ENCODE measurements around the gene HK1.
"Not testable (repeated sequence)": the region's sequence is repeated elsewhere in the genome, so short reads cannot be mapped to it uniquely, and the experiment has no call there.

HK1 gene

GRCh38 chr10:69250041-69250440 lies 28.3 kb upstream of the HK1 start:
- no peak for TF ChIP-seq CTCF (IDR thresholded peaks at IDR 0.05; ENCODE audit: extremely low read depth, insufficient read depth, missing control alignments)
- in situ Hi-C loops (cut with MboI; ENCODE audit: low pct_unique_long_range_greater_than_20kb, low sequenced_read_pairs, unreplicated experiment) = no loop called here
- DNase-seq (ENCODE audit: low spot score) = no peak

- in situ Hi-C loops (cut with MboI; ENCODE audit: low pct_unique_long_range_greater_than_20kb, low sequenced_read_pairs, unreplicated experiment) = not testable (repeated sequence)
These were observed 26.9 kb upstream of the HK1 start for GRCh38 chr10:69251417-69251816.

GRCh38 chr10:69253171-69253570 lies 25.1 kb upstream of the HK1 start:
- in situ Hi-C loops (cut with MboI; ENCODE audit: low pct_unique_long_range_greater_than_20kb, low sequenced_read_pairs, unreplicated experiment) = no loop called here
- DNase-seq (ENCODE audit: low spot score) = no peak
- no peak for TF ChIP-seq CTCF (IDR thresholded peaks at IDR 0.05; ENCODE audit: extremely low read depth, insufficient read depth, missing control alignments)

More at GRCh38 chr10:69251417-69251816, 26.9 kb upstream of the HK1 start:
- DNase-seq (ENCODE audit: low spot score) = not testable (repeated sequence)

GRCh38 chr10:69254877-69255276 lies 23.4 kb upstream of the HK1 start:
- DNase-seq (ENCODE audit: low spot score) = no peak

GRCh38 chr10:69259547-69260243 lies 18.6 kb upstream of the HK1 start:
- in situ Hi-C loops (cut with MboI; ENCODE audit: low pct_unique_long_range_greater_than_20kb, low sequenced_read_pairs, unreplicated experiment) = no loop called here
- DNase-seq (ENCODE audit: low spot score) = no peak
- TF ChIP-seq CTCF (IDR thresholded peaks at IDR 0.05; ENCODE audit: extremely low read depth, insufficient read depth, missing control alignments) = no peak

More at GRCh38 chr10:69254877-69255276, 23.4 kb upstream of the HK1 start:
- in situ Hi-C loops (cut with MboI; ENCODE audit: low pct_unique_long_range_greater_than_20kb, low sequenced_read_pairs, unreplicated experiment) = no loop called here
- no peak for TF ChIP-seq CTCF (IDR thresholded peaks at IDR 0.05; ENCODE audit: extremely low read depth, insufficient read depth, missing control alignments)

GRCh38 chr10:69261184-69261583 lies 17.1 kb upstream of the HK1 start:
- no peak for TF ChIP-seq CTCF (IDR thresholded peaks at IDR 0.05; ENCODE audit: extremely low read depth, insufficient read depth, missing control alignments)
- in situ Hi-C loops (cut with MboI; ENCODE audit: low pct_unique_long_range_greater_than_20kb, low sequenced_read_pairs, unreplicated experiment) = no loop called here
- no peak for DNase-seq (ENCODE audit: low spot score)

GRCh38 chr10:69262292-69262751 lies 16.0 kb upstream of the HK1 start:
- in situ Hi-C loops (cut with MboI; ENCODE audit: low pct_unique_long_range_greater_than_20kb, low sequenced_read_pairs, unreplicated experiment) = no loop called here
- peak; percentile 60 for DNase-seq (ENCODE audit: low spot score)
- no peak for TF ChIP-seq CTCF (IDR thresholded peaks at IDR 0.05; ENCODE audit: extremely low read depth, insufficient read depth, missing control alignments)
